ENCODE measurements around the gene NTN1. TPM values are rescaled to one million over a fixed set of nuclear protein-coding genes. Genes with fewer than 3 reads are reported as not detected.

Gene NTN1
- total RNA-seq, 1 donor from 2014 or later, result 4.1 TPM

DNA sequence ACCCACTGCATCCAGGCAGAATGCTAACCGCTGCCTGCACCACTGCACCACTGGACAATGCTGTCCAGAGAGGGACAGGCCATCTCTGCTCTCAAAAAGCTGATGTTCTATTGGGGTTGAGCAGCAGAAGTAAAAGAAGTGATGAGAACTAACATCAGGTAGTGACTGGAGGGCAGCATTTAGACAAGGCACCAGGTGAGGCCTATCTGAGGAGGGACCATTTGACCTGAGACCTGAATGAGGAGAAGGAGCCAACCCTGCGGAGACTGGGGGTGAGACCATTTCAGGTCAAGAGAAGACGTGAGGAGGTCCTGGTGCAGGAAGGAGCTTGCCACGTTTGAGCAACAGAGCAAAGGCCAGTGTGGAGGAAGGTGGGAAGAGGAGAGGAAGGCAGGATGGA lies 34.0 kb downstream of the NTN1 start:
- intact Hi-C loops (cut with DNase I), result no loop called here
- ATAC-seq, result no peak

DNA sequence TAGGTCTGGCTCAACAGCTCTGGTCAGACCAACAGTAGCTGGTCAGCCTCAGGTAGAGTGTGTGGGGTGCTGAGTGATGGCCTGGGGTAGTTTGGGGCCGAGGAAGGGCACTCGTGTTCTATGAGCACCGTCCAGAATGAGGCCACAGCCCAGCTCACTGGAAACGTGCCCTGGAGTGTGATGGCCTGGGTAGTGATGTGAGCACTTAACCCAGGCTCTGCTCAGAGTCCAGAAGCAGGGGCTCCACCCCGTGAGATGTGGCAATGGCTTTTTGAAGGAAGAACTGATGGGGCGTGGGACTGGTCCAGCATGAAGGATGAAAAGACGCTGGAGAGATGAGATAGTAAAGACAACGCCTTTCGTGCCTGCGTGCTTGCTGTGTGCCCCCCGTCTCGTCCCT lies 35.3 kb downstream of the NTN1 start:
- Histone ChIP-seq H3K36me3 (no peaks in the 10 kb centered on the region), H3K27me3 (no peaks in the 10 kb centered on the region), H3K27ac (no peak overlapping the region), H3K4me3 (no peak overlapping the region), H3K4me1 (no peaks in the 10 kb centered on the region), H3K9me3 (no peaks in the 10 kb centered on the region)
- intact Hi-C loops (cut with DNase I), result no loop called here
- TF ChIP-seq CTCF (IDR thresholded peaks at IDR 0.05), result no peak
- DNase-seq (no peak), ATAC-seq (no peak)

More for the DNA sequence above, 34.0 kb downstream of the NTN1 start:
- H3K27me3 ChIP-seq, result no peaks in the 10 kb centered on the region
- no peaks in the 10 kb centered on the region for H3K9me3 ChIP-seq
- H3K27ac ChIP-seq, result no peak overlapping the region
- DNase-seq, result no peak
- TF ChIP-seq CTCF (IDR thresholded peaks at IDR 0.05), result no peak
- no peak overlapping the region for H3K4me3 ChIP-seq
- H3K4me1 ChIP-seq, result no peaks in the 10 kb centered on the region
- H3K36me3 ChIP-seq, result no peaks in the 10 kb centered on the region

GRCh38 chr17:9057310-9057709 lies 36.0 kb downstream of the NTN1 start:
- Histone ChIP-seq H3K27ac (no peak overlapping the region), H3K4me1 (no peaks in the 10 kb centered on the region), H3K9me3 (no peaks in the 10 kb centered on the region), H3K36me3 (no peaks in the 10 kb centered on the region), H3K27me3 (no peaks in the 10 kb centered on the region), H3K4me3 (no peak overlapping the region)
- DNase-seq (no peak), ATAC-seq (no peak)
- intact Hi-C loops (cut with DNase I), result no loop called here
- no peak for TF ChIP-seq CTCF (IDR thresholded peaks at IDR 0.05)

DNA sequence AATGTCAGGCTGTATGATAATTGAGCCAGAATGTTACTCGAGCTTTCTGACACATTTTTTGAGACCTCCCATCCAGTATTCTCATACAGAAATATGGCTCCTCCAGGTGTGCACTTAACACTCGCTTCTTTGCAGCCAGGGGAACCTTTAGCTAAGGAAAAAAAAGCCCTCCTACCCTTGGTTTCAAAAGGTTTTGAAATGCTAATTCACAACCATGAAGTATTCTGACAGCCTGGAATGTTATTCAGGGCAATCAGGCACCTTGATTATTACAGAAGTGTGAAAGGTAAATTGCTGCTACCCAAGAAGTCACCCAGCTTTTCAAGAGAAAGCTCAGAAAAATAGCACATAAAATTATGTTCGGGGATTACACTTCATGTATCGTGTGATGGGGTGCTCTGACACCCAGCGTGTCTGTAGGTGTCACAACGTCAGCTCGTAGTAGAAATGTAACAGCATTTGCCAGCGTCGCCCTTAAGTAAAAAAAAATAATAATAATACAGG lies 41.1 kb downstream of the NTN1 start:
- Histone ChIP-seq H3K4me3 (no peak overlapping the region), H3K36me3 (no peaks in the 10 kb centered on the region), H3K27ac (no peak overlapping the region), H3K27me3 (no peaks in the 10 kb centered on the region), H3K4me1 (no peaks in the 10 kb centered on the region), H3K9me3 (no peaks in the 10 kb centered on the region)
- intact Hi-C loops (cut with DNase I), result no loop called here
- ATAC-seq (no peak), DNase-seq (no peak)
- no peak for TF ChIP-seq CTCF (IDR thresholded peaks at IDR 0.05)

- H3K36me3 ChIP-seq, result no peaks in the 10 kb centered on the region
- no peak overlapping the region for H3K4me3 ChIP-seq
- no peak for DNase-seq
- intact Hi-C loops (cut with DNase I), result no loop called here
- H3K9me3 ChIP-seq, result no peaks in the 10 kb centered on the region
- no peak for TF ChIP-seq CTCF (IDR thresholded peaks at IDR 0.05)
- H3K27ac ChIP-seq, result no peak overlapping the region
- no peaks in the 10 kb centered on the region for H3K27me3 ChIP-seq
- no peaks in the 10 kb centered on the region for H3K4me1 ChIP-seq
- no peak for ATAC-seq
Observed at GRCh38 chr17:9064311-9064834, 43.1 kb downstream of the NTN1 start.

- Histone ChIP-seq H3K9me3 (no peaks in the 10 kb centered on the region), H3K36me3 (no peaks in the 10 kb centered on the region), H3K4me3 (no peak overlapping the region), H3K4me1 (peaks cover 5% of the 10 kb centered on the region), H3K27me3 (no peaks in the 10 kb centered on the region), H3K27ac (no peak overlapping the region)
- TF ChIP-seq CTCF (IDR thresholded peaks at IDR 0.05), result no peak
- ATAC-seq (no peak), DNase-seq (no peak)
- intact Hi-C loops (cut with DNase I), result no loop called here
Observed at GRCh38 chr17:9071016-9071415, 49.7 kb downstream of the NTN1 start.

Measured in upper lobe of right lung (tissue), 1 donor.